ELR (cell line): Measurements from ENCODE around the gene PAPPA.

Source experiments
- DNase-seq: peaks from one replicate; pipeline ENCODE4 v3.0.0-alpha.2; 2015; ENCODE audit warnings: low read depth

The PAPPA gene

GRCh38 chr9:116420993-116421538 lies 267.5 kb downstream of the PAPPA start:
- DNase-seq, result peak; percentile 67

GRCh38 chr9:116422119-116422979 lies 268.8 kb downstream of the PAPPA start:
- DNase-seq, result no peak

- DNase-seq, result no peak
These were observed 269.6 kb downstream of the PAPPA start for GRCh38 chr9:116423149-116423548.

GRCh38 chr9:116425244-116425643 lies 271.7 kb downstream of the PAPPA start:
- no peak for DNase-seq

GRCh38 chr9:116430849-116431248 lies 277.3 kb downstream of the PAPPA start:
- DNase-seq, result no peak

- no peak for DNase-seq
These were observed 278.5 kb downstream of the PAPPA start for GRCh38 chr9:116432051-116432450.

- no peak for DNase-seq
These were observed 280.7 kb downstream of the PAPPA start for GRCh38 chr9:116434314-116434713.

- DNase-seq, result no peak
These were observed 282.1 kb downstream of the PAPPA start for GRCh38 chr9:116435706-116436105.

GRCh38 chr9:116436121-116436520 lies 282.5 kb downstream of the PAPPA start:
- no peak for DNase-seq

GRCh38 chr9:116437411-116438370 lies 284.1 kb downstream of the PAPPA start:
- no peak for DNase-seq

GRCh38 chr9:116442528-116442927 lies 288.9 kb downstream of the PAPPA start:
- DNase-seq, result no peak

- DNase-seq, result no peak
These were observed 294.3 kb downstream of the PAPPA start for GRCh38 chr9:116447934-116448333.

GRCh38 chr9:116448431-116448830 lies 294.8 kb downstream of the PAPPA start:
- DNase-seq, result no peak

GRCh38 chr9:116449949-116450348 lies 296.4 kb downstream of the PAPPA start:
- DNase-seq, result no peak

GRCh38 chr9:116450378-116451139 lies 297.0 kb downstream of the PAPPA start:
- peak; percentile 11 for DNase-seq

- no peak for DNase-seq
These were observed 298.0 kb downstream of the PAPPA start for GRCh38 chr9:116451500-116452115.
